ENCODE results near the gene AGMAT.
"Not testable (repeated sequence)": the region's sequence is repeated elsewhere in the genome, so short reads cannot be mapped to it uniquely, and the experiment has no call there.

AGMAT gene

GRCh38 chr1:15609631-15610030 lies 24.8 kb upstream of the AGMAT start:
- no peak for DNase-seq

GRCh38 chr1:15605398-15606383 lies 20.8 kb upstream of the AGMAT start:
- DNase-seq: no peak

GRCh38 chr1:15604400-15604799 lies 19.5 kb upstream of the AGMAT start:
- not testable (repeated sequence) for DNase-seq

GRCh38 chr1:15603966-15604282 lies 19.1 kb upstream of the AGMAT start:
- DNase-seq: not testable (repeated sequence)

DNA sequence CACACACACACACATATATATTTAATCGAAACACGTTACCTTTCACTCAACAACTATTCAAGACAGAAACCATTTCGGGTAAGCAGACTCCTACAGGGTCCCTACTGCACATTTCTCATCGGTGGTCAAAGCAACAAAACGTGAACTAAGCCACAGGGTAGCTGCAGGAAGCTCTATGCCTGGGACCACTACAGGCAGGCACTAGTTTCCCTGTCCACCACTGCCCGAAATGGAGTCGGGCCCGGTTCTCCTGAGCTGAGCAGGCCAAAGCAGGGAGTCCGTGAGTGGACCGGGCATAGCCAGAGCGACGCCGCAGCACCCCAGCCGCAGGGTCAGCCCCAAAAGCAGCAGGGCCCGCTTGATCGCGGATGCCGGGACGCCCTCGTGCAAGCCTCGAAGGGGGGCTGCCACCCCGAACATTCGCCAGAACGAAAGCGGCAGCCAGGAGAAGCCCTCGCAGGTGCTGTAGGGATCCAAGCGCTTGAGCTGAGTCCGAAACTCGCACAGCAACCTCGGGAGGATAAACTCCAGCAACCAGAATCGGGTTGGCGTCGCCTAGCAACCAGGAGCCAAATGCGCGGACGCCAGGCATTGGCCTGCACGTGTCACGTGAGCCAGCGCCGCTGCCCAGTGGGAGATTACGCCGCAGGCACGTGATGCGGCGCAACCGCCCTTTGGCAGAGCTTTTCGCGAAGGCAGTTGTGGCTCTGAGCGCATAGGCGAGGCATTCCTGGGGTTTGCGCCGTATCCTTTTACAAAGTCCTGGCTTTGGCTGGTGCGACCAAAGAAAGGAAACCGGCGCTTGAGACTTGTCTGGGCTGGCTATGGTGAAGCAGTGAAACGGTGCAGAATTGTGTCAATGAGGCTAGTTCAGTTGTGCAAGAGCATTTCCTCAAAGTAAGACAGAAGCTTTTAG lies 18.5 kb upstream of the AGMAT start:
- peak; percentile 94 for DNase-seq

GRCh38 chr1:15598436-15598835 lies 13.6 kb upstream of the AGMAT start:
- DNase-seq: no peak

GRCh38 chr1:15595809-15596617 lies 11.2 kb upstream of the AGMAT start:
- no peak for DNase-seq

DNA sequence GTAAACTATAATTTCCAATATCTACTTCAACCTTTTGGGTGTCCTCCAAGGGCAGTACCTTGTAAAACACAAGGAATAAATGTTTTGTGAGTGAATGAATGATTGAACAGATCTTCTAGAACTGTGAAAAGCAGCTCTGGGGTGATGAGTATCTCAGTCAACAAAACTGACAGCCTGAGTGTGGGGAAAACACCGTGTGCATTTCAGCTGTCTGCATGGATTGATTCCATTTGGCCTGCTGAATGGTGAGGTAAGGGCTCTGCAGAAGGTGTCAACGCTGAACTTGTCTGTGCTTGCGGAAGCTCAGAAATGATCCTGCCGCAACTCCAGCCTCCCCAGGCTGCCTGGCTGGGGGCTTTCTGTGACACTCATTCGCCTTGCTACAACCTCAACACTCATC lies 7.4 kb upstream of the AGMAT start:
- DNase-seq: no peak

DNA sequence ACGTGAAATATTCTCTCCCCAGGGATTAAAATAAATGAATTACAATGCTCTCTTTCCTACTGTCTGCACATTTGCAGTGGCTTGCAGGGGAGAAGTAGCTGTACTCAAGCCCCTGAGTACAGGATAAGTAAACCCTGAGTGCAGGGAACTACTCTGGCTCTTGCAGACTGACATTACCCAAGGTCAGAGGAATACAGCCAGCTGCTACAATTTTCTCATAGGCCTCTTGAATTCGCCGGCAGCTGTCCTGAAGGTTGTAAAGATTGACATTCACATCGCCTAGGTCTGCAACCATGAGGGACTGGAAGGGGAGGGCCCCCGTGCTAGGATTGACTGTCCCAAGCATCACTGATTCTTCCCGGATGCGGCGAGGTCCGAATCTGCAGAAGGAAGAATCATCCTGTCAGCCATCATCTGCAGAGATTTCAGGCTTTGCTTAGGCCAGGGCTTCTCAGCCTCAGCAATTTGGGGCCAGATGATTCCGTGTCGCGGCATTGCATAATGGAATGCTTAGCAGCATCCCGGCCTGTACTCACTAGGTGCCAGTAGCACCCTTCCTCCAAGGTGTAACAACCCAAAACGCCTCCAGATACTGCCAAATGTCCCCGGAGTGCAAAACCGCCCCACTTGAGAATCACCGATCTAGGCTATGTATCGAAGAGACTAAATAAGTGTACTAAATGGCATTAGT lies 1.7 kb downstream of the AGMAT start:
- no peak for DNase-seq

DNA sequence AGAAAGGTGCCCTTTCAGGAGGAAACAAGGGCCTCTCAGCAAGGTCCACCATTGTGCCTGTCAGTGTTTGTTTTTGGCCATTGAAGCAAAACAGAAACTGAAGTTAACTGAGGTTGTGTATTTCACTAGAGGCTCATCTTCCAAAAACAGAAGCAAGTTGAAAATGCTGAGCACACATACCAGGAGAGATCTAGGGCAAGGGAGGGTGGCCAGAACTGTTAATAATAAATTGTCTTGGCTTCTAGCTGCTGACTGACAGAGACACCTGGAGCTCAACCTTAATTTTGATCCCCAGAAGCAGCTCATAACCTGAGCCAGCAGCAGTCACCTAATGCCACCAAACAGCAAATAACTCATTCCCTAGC lies 5.2 kb downstream of the AGMAT start:
- DNase-seq: no peak

DNA sequence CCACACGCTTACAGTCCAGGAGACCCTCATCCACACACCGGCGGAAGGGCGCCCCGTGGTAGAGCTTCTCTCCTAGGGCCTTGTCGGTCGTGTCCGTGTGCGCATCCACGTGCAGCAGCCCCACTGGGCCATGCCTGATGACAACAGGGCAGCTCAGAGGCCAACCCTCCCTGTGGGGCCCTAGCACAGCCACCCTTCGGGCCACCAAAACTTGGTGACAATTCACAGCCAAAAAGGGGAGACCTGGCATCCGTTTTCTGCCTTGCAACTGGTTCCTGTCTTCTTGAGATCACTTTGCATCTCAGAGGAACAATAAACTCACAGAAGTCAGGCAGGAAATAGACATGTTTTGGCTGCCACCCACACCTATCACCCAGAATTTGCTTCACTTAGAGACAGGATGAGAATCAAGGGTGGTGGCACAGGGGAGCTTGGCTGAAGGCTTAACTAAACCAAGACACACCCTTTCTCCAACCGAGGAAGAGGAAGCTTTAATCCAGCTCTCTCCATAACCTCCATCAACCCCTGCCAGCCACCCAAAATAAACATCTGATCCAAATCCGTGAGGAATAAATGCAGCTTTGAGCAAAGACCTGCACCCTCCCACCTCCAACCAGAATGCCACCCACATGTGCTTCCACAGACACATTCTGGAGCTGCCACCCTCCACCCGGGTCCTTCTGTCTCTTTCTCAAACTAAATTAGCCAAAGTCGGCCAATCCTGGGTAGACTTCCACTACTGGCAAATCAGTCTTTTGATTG lies 5.7 kb downstream of the AGMAT start:
- DNase-seq: peak; percentile 48

GRCh38 chr1:15577691-15578090 lies 7.2 kb downstream of the AGMAT start:
- peak; percentile 38 for DNase-seq

- DNase-seq: no peak
Observed at GRCh38 chr1:15575549-15576150, 9.2 kb downstream of the AGMAT start.

- DNase-seq: no peak
Observed at GRCh38 chr1:15574741-15575140, 10.1 kb downstream of the AGMAT start.

DNA sequence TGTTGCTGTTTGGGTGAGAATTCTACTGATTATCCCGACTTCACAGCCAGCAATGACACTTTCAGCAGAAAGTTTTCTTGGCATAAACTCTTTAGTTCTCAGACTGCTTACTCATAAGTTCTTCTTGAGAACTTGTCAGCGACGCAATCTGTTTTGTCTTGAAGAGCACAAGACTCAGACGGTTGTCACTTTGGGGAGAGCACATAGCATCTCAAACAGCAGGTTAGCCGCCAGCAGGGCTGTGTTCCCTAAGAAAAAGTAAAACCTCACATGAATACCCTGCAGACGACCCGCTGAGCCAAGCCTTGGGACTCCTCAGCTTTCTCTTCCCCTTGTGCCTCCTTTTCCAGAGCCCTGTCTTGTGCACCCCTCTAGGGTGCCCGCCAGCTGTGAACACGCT lies 11.4 kb downstream of the AGMAT start:
- DNase-seq: no peak

DNA sequence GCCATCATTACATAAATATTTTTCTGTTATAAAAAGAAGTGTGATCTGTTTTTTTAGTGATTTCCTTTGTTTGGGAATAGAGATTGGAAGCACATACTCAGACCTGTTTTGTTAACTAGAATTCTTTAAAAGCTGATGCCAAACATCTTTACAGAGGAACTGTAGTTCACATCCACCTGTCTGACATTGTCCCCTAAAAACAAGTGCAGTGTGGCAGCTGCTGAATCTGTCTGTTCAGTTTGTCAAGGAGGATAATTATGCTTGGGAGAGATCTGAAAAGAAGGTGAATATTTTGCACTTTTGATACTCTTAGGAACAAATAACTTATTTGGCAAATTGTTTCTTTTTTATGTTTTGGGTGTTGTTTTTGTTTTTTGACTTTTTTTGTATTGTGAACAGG lies 13.6 kb downstream of the AGMAT start:
- DNase-seq: no peak

- DNase-seq: no peak
Observed at GRCh38 chr1:15570861-15571260, 14.0 kb downstream of the AGMAT start.

DNA sequence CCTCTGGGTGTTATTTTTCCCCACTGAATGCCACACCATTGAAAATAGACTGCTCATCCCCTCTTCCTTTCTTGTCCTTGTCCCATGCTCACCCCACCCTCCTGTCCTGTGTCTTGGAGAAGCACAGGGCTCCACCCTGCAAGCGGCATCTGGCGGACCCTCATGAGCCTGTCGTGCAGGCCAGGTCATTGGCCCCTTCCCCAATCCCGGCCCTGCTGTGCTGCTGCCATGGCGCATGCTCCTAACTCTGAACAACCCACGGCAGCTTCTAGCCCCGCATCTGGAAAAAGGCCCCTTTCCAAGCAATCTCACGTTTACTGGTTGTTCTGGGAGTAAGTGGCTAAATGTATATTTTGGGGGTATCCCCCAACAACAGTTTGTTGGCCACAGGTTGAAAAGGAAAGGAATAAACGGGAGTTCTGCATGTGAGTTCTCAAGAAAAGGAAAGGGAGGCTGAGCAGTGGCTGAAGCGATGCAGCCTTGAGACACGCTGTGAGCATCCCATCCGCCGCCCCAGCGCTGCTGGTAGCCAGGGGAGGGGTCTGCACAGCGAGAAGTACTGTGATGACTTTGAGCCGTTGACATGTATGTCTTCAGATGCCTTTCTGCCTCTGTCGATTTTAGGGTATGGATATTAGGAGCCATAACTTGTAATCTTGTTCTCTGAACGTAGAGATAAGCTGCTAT lies 16.3 kb downstream of the AGMAT start:
- DNase-seq: no peak

GRCh38 chr1:15559189-15559810 lies 25.6 kb downstream of the AGMAT start:
- DNase-seq: no peak

- DNase-seq: no peak
Observed at GRCh38 chr1:15558516-15558915, 26.3 kb downstream of the AGMAT start.
